HT1080 (cell line): ENCODE measurements around the gene RAP1GAP2. TPM values are rescaled to one million over a fixed set of nuclear protein-coding genes. Genes with fewer than 3 reads are reported as not detected.
"Not testable (repeated sequence)": the region's sequence is repeated elsewhere in the genome, so short reads cannot be mapped to it uniquely, and the experiment has no call there.

ENCODE experiments used
- DNase-seq: peaks from one replicate; pipeline ENCODE4 v3.0.0-alpha.2; 2015; ENCODE audit warnings: low read depth
- polyA plus RNA-seq, 2 experiments: library from polyadenylated mRNA; depleted of rRNA; stranded (reverse); fragments of >200 nt; gene quantifications; 2 replicates each; pipeline ENCODE4 v1.2.3, GENCODE V29; 2015
- total RNA-seq: library from RNA; depleted of rRNA; stranded (reverse); fragments of >200 nt; shearing (Covaris generic); gene quantifications from 2 replicates; pipeline ENCODE4 v1.2.3, GENCODE V29; 2014; rRNA removed

The RAP1GAP2 gene
- 17.5 and 20.2 TPM in 2 replicates for total RNA-seq
- 12.6 and 13.8 TPM in 2 replicates for polyA plus RNA-seq (2015; cell fraction: cytosol; rRNA removed)
- 23.9 and 24.1 TPM in 2 replicates for polyA plus RNA-seq (2015; cell fraction: nucleus; rRNA removed)

DNA sequence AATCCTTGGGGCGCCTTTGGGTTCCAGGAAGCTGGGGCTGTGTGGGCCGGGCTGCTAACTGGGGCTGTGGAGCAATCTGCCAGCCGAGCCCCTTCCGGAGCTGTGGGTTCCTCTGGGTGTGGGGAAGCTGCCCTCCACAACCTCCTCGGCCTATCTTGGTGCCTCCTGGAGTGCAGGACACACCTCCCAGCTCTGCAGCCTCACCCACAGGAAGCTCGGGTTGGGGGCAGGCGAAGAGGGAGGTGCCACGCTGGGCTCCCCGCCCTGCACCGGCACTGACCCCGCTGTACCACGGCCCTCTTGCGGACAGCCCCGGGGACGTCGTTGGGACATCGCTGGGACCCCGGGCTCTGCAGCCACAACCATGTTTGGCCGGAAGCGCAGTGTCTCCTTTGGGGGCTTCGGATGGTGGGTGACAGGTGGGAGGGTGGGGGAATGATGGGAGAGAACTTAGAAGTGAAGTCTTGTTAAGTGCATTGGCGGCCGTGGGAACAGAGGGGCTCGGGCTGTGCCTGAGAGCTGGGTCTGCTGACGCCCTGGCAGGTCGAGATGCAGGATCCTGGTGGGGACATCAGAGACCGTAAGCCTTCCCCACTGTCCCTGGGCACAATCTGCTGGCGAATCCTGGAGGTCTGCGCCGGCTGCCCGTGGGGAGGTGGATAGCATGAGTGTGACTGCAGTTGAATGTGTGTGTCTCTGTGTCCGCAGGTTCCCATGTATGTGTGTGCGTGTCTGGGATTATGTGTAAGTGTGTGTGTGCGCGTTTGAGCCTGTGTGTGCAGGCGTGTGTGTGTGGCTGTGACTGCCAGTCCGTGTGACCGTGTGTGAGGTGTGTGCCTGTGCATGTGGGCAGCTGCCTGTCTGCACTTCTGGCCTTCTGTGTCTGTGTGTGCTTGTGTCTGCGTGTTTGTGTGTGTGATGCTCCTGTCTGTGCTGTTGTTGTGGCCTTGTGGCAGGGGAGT, at the start of gene RAP1GAP2:
RAP1GAP2 (plus strand) TSS at position 275 of the 962 bp plus-strand sequence; CDS start at position 365, 90 bp downstream.
- DNase-seq: peak; percentile 55

DNA sequence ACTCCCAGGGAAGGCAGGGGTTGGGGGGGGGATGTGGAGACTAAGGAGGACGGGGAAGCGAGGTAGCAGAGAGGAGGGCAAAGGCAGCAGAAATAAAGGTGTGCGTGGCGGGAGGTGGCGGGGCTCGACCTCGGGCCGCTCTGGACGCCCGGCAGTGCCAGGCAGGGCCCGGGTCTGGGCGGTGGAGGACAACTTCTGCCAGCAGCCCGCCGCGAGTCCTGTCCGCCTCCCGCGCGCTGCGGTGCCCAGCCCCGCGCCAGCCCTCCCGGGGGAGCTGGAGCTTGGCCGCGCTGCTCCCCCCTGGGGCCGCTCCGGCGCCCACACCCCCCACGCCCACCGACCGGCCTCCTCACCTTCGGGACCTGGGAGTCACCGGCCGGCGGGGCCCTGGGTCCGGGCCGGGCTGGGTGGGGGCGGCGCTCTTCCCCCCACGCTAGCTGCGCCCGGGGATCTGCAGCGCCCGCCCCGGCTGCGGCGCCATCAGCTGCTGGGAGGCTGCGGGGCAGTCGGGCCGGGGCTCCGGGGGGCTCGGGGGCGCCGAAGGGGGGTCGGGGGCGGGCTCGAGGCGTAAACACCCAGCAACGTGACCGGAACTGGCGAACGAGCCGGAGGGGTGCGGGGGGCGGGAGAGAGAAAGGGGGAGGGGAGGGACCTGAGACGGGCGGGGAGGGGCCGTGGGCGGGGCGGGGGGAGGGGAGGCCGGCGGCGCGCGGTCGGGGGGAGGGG, 47.0 kb upstream of the RAP1GAP2 start, which contains the start of gene CCDC92B:
CCDC92B (minus strand) TSS at position 595 of the 726 bp plus-strand sequence. CDS start 14,507 bp downstream, outside the sequence.
- no peak for DNase-seq

DNA sequence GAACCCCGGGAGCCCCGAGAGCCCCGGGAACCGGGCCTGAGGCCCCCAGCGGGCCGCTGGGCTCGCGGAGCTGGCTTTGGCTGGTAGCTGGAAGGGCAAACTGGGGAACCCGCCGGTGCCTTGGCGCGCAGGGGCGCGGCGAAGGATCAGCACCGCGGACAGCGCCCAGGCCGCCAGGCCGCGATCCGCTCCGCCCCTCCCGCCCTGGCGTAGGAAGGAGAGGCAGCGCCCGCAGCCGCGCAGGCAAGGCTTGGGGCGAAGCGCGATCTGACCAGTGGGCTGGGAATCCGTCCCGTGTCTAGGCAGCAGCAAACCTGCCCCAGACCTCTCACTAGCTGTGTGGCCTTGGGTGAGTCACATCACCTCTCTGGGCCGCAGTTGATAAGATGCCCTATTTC, 46.5 kb upstream of the RAP1GAP2 start:
- peak; percentile 68 for DNase-seq

DNA sequence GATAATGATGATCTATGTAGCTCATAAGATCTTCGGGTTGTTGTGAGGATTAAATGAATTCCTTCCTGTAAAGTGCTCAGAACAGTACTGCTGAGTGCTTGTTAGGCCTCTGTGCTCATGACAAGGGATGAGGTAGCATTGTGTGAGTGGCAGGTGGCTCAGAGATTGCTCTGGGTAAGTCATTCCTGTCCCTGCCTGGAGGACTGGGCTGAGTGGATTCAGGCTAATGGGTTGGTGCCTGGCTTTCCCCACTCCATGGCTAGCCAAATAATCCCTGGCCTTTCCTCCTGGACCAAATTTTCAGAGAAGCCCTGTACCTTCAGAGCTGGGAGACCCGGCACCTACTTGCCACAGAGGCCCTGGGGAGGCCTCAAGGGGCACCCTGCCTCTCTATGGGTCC, 45.5 kb upstream of the RAP1GAP2 start:
- no peak for DNase-seq

DNA sequence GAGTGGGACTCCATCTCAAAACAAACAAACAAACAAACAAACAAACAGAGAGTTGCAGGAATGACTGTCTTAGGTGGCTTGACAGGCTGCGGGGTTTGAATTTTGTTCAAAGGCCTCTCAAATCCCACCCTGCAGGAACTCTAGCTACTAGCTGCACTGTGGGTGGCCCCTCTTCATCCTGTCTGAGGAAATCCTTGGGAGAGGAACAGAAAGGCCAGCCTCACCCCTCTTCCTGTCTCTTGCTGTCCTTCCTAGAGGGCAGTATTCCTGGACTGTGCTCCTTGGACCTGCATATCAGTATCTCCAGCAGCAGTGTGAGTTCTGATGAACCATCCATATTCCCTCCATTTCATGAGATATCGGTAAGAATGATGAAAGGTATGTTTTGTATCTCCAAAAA, 44.7 kb upstream of the RAP1GAP2 start:
- no peak for DNase-seq

DNA sequence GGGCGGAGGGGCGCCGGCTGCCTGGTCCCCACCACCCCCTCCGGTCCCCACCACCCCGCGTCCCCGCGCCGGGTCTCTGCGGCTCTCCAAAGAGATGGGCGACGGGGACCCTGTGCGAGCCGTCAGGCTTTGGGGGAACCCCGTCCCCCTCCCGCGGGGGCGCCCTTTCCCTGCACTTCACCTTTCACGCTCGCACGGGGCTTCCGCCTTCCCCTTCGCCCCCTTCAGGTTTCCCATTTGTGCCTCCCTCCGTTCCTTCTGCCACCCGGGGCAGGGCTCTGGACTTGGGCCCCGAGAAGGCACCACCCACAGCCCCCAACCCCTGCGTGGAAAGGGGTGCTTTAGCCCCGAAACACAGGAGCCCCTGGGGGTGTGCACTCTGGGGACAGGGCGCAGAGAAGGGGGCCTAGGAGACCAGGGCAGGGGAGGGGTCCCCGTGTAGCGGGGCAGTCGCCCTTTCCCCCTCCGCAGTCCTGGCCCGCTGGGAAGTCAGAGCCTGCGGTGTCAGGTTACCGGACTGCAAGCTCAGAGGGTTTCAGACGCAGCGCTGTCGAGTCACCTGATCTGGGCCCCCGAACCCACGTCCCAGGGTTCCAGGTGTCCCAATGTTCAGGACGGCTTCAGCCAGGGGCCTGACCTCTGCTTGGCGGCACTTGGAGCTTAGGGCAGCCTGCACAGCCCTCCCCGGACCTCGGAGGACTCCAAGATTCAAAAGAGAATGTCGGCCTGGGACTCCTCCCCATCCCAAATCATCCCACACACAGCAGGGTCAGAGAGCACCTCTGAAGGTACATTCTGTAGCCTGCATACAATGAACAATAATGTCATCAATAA, 40.1 kb upstream of the RAP1GAP2 start:
- DNase-seq: no peak

DNA sequence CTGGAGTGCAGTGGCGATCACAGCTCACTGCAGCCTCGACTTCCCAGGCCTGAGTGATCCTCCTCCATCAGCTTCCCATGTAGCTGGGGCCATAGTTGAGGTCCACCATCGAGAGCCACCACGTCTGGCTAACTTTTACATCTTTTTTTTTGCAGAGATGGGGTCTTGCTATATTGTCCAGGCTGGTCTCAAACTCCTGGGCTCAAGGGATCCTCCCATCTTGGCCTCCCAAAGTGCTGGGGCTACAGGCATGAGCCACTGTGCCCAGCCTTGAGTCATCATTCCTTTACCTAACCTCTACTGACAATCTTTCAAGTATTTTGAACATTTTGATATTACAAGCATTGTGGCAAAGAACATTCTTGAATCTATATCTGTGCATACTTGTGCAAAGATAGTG, 37.4 kb upstream of the RAP1GAP2 start:
- no peak for DNase-seq

DNA sequence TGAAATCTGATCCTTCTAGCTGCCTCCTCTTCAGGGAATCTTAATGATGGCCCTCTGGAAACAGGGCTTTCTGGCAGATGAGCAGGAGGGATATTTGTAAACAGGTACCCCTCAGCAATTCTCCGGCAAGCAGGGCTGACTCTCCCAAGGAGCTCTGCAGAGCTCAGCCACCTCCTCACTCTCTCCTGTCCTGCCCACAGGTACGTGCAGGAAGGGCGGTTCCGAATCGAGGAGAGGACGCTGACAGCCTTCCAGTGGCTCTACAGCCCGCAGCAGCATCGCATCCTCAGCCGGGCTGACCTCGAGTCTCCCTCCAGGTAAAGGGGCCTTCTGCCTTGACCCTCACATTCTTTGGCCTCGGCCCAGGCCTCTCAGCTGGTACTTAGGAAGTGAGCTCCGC, 26.1 kb upstream of the RAP1GAP2 start:
- no peak for DNase-seq

DNA sequence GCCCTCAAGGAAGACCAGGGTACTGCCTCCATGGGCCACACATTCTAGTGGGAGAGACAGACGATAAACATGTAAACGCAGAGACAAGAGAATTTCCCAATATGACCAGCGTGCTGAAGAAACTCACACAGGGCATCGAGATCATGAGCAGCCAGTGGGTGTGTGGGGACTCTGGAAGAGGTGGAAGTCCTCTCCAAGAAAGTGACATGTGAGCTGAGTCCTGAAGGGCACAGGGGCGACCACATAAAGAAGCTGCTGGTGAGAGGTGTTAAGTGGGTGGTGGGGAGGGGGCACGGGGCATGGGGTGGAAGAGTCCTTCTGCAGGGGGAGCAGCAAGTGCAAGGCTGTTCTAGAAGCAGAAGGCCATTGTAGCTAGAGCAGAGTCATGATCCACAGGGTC, 21.0 kb upstream of the RAP1GAP2 start:
- no peak for DNase-seq

DNA sequence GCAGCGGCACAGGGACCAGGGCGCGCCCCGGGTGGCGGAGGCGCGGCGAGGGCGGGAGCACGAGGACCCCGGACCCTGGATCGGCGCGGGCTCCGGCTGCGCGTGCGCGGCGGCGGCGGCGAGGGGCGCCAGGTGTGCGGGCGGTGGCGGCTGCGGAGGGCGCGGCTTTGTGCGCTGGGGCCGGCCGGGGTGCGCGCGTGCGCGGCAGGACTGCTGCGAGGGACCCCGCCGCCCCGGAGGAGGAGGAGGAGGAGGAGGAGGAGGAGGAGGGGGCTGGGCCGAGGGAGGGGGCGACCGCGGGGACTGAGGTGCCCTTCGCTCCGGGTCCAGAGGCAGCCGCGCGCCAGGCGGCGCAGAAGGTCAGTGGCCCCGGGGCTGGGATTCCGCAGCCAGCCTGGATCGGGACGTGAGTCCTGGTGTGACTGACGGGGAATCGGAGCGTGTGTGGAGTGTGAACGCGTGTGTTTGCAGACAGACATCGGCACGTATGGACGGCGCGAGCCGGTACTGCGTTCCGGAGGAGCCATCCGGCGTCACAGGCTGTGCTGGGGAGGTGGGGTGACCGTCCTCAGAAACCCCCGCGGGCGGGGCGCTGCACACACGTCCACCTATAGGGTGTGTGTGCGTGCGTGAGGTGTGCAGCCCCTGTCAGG, 19.5 kb upstream of the RAP1GAP2 start:
- no peak for DNase-seq

DNA sequence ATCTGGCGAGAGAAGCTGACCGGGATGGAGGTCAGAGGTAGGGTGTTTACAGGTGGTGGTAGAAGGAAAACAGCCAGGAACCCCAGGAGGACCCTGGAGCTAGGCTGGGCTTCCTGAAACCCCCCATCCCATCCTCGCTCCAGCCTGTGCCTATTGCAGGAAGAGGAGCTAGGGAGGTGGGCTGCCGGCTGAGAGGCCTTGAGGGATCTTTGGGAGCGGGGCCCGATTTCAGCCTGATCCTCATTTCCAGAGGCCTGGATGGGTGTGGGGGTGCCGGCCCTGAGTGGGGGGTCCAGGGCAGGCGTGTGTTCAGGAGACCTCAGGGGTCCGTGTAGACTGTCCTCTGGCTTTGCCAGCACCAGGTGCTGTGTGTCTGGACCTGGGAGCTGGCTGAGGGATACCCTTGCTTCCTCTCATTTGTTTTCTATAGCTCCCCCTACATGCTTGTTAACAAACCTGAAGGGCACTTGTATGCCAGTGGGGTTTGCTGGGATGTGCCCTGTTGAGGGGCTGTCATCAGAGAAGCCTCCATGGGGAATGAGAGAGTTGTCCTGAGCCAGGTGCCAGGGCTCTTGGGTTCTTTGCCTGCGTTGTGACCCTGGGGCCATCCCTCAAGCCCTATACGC, 18.9 kb upstream of the RAP1GAP2 start:
- no peak for DNase-seq

DNA sequence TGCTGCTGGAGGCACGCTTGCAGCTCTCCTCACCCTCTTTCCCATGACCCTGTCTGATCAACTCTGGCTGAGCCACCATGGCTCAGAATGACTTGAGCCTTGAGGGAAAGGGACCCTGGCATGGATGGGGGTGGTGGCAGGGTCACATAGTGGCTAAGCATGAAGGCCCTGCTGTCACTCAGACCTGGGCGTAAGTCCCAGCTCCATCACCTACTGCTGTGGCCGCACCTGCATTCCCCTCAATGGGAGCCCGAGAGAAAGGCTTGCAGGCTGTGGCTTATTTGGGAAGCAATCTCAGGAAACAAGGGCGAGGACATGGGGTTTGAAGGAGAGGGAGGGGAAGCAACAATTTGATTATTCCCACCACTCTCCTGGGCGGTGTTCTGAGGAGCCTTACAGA, 17.7 kb upstream of the RAP1GAP2 start:
- DNase-seq: no peak

DNA sequence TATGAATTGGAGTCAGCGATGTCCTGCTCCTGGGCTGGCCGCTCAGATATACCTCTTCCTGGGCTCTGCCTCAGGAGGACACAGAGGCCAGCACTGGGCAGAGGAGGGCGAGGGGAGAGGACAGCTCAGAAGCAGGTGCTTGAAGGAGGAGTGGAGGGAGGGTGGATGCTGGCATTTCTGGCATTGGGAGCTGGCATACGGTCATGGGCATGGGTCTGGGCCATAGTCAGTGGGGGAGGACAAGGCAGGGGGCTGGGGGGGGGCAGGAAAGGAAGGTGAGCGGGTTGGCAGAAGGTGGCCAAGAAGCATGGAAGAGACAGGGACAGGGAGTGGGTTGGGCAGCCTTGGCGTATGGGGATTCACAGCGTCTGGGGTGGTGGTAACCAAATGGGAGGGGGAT, 16.7 kb upstream of the RAP1GAP2 start:
- no peak for DNase-seq

DNA sequence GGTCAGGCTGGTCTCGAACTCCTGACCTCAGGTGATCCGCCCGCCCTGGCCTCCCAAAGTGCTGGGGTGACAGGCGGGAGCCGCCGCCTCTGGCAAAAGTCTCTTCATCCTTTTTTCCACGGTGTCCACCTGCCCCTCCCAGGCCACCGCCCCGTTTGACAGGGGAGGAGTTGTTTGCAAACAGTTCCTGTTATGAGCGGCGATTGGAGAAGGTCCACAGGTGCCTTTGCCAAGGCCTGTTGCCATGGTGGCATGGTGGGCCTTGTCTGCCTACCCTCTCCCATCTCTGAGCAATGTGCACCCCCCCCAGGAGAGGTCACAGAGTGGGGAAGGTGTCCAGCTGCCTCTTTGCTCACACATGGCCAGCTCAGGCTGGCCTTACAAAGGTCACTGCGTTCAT, 16.0 kb upstream of the RAP1GAP2 start:
- DNase-seq: no peak

DNA sequence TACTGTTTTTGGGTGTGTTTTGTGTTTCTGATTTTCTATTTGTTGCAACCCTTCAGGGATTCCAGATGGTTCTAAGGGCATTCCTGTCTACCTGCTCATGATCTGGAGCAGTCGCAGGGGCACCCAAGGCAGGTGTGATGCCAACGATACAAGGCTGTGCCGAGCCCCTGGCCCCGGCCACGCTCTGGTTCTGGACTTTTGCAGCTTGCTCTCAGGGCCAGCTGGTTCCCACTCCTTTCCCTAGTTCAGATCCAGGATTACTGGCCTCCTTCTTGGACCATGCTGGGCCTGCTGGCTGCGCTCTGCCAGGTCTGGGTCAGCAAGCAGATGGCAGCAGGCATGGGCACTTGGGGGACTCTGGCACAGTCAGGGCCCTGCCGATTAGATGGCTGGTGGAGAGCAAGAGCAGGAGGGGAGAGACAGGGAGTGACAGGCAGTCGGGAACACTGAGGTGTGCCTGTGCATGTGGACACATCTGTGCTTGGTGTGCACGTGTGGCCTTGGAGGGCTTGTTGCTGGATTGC, 15.2 kb upstream of the RAP1GAP2 start:
- no peak for DNase-seq

DNA sequence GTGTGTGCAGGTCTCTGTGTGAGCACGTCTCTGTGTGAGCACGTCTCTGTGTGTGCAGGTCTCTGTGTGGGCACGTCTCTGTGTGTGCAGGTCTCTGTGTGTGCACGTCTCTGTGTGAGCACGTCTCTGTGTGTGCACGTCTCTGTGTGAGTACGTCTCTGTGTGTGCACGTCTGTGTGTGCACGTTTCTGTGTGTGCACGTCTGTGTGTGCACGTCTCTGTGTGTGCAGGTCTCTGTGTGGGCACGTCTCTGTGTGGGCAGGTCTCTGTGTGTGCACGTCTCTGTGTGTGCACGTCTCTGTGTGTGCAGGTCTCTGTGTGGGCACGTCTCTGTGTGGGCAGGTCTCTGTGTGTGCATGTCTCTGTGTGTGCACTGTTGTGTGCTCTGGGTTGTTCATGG, 14.6 kb upstream of the RAP1GAP2 start:
- DNase-seq: not testable (repeated sequence)

DNA sequence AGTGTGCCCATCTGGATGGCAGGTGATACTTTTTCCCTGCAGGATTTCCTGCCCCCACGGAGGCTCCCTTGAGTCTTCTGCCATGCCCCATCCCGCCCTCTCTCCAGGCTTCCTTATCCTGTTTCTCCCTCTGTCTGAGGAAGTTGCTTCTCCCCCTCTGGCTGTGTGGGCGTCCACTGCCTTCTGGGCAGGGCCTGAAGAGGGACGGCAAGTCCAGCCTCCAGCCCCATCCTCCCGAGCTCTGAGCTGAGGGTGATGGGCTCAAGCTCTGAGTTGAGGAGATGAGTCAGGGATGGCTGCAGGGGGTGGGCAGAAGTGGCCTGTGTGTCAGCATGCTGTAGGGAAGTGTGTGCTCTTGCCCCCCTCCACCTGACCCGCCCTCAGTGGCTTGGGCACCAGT, 14.2 kb upstream of the RAP1GAP2 start:
- DNase-seq: peak; percentile 75

DNA sequence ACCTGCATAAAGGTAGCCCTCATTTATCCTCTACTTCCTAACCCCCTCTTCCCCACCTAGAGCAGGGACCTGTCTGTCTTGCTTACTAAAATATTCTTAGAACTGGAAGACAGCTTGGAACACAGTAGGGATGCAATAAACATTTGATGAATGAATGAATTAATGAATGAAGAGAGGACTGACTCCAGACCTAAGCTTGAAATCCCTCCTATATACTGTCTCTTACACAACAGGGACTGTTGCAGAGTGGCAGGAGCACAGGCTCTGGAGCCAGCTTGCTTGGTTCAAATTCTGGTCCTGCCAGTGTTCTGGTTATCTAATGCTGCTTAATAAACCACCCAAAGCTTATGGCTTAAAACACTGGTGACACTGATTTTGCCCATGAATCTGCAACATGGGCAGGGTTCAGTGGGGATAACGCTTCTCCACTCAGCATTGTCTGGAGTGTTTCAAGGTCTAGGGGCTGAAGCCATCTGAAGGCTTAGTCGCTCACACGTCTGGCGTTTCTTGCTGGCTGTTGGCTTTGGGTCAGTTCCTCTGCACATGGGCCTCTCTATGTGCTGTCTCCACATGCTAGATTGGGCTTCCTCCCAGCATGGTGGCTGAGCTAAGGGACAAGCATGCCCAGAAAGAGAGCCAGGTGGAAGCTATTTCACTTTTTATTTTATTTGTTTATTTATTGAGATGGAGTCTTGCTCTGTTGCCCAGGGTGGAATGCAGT, 12.8 kb upstream of the RAP1GAP2 start:
- DNase-seq: no peak

DNA sequence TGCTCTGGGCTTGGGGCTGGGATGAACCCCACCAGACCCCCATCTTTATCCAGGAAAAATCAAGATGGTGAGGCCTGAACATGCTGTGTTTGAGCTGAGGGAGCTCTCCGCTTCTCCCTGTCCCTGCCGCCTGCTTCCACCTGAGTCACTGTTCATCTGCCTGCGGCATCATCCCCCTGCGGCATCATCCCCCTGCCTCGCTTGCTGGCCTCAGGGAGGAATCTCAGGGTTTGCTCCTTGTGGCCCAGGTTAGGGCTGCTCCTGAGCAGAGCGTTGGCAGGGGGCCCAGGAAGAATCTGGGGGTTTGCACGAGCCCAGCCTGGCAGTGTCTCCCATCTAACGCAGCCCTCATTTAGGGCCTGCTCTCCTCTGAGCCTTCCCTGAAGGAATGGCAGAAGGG, 11.4 kb upstream of the RAP1GAP2 start:
- no peak for DNase-seq
